ENCODE results near the gene ADGRL2.

- TF ChIP-seq CTCF (IDR thresholded peaks at IDR 0.05; ENCODE audit: borderline replicate concordance, extremely low read depth, low read length, poor library complexity, severe bottlenecking) = no peak
- TF ChIP-seq EZH2 (IDR thresholded peaks at IDR 0.05; ENCODE audit: borderline replicate concordance, low read depth, low read length, severe bottlenecking) = no peak
Observed at GRCh38 chr1:81760477-81761097, 40.1 kb upstream of the ADGRL2 start.

All from DND-41 (cell line).